ENCODE measurements around the gene SLC29A3.

Gene SLC29A3

DNA sequence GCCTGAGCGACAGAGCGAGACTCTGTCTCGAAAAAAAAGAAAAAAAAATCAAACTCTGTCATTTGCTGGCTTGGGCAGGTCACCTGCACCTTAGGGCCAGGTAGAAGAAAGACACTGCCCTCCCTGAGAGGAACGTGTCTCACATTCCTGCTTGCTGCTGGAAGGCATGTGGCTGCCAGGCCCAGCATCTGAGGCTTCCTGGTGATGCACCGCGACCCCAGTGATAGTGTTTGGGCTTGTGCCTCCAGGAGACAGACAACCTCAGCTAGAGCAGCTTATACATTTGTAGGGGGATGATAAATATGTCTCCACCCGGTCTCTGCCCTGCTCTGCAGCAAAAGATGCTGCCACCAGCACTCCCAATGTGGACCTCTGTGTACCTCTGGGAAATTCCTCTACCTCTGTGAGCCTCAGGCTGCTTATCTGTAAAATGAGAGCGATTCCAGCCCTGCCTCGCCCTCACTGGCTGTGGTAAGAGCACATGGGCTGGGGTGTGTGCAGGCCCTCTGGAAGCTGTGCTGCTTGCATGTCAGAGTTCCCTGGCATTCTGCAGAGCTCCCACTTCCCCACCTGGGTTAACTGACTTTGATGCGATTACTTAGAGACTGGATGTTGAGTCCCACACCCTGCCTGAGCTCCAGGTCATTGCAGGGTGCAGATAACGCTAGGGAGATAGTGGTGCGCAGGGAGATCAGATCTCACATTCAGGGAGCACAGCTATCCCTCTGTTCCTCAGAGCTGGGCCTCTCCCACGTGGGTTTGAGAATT is 19.9 kb downstream of the SLC29A3 start:
- H3K36me3 ChIP-seq (ENCODE audit: insufficient read depth, low read length): no peaks in the 10 kb centered on the region
- no peaks in the 10 kb centered on the region for H3K27me3 ChIP-seq (ENCODE audit: insufficient read depth, low read length)
- H3K27ac ChIP-seq (ENCODE audit: low read depth, low read length): no peak overlapping the region
- 92% methylated on average over 13 of the region's 13 CpGs for WGBS
- H3K9ac ChIP-seq (ENCODE audit: low read depth, low read length): no peak overlapping the region
- no peaks in the 10 kb centered on the region for H3K9me3 ChIP-seq (ENCODE audit: insufficient read depth, low read depth, low read length)
- no peak overlapping the region for H3K4me3 ChIP-seq (ENCODE audit: low read length)
- peaks cover 25% of the 10 kb centered on the region for H3K4me1 ChIP-seq (ENCODE audit: insufficient read depth, low read length)

DNA sequence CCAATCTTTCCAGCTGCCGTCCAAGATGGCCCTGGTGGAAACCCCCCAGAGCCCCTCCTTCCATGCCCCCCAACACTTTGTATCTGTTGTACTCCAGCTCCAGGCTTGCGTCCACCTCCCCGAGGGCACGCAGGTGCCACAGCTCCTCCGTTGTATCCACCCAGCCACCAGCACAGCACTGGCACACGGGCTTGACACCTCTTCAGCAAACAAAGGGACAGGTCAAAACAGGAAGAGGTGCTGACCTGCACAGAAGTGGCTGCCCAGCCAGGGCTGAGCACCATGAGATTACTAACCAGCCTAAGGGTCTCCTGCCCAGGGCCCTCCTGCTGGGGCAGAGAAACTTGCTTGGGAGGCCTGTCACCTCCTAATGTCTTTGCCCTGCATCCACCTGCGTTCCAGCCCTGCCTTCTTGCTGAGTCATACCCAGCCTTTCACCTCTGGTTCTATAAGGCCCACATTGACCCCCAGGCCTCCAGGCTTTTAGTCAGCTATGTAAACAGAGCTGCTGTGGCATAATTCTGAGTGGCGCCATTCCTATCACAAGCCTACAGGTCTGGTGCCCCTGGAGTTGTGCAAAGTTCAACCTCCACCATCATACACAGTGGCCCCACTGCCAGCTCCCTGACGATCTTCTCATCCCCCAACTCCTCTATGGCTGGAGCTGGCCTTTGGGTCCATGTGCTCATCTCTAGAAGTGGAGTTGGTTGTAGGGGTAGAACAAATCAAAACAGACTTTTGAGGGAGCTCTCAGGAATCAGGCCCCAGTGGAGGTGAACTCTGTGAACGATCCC is 20.9 kb downstream of the SLC29A3 start:
- Histone ChIP-seq H3K4me3 (ENCODE audit: low read length) (no peak overlapping the region), H3K27ac (ENCODE audit: low read depth, low read length) (no peak overlapping the region), H3K36me3 (ENCODE audit: insufficient read depth, low read length) (no peaks in the 10 kb centered on the region), H3K9ac (ENCODE audit: low read depth, low read length) (no peak overlapping the region), H3K27me3 (ENCODE audit: insufficient read depth, low read length) (no peaks in the 10 kb centered on the region), H3K4me1 (ENCODE audit: insufficient read depth, low read length) (peaks cover 34% of the 10 kb centered on the region), H3K9me3 (ENCODE audit: insufficient read depth, low read depth, low read length) (no peaks in the 10 kb centered on the region)
- WGBS: 92% methylated on average over 10 of the region's 10 CpGs

DNA sequence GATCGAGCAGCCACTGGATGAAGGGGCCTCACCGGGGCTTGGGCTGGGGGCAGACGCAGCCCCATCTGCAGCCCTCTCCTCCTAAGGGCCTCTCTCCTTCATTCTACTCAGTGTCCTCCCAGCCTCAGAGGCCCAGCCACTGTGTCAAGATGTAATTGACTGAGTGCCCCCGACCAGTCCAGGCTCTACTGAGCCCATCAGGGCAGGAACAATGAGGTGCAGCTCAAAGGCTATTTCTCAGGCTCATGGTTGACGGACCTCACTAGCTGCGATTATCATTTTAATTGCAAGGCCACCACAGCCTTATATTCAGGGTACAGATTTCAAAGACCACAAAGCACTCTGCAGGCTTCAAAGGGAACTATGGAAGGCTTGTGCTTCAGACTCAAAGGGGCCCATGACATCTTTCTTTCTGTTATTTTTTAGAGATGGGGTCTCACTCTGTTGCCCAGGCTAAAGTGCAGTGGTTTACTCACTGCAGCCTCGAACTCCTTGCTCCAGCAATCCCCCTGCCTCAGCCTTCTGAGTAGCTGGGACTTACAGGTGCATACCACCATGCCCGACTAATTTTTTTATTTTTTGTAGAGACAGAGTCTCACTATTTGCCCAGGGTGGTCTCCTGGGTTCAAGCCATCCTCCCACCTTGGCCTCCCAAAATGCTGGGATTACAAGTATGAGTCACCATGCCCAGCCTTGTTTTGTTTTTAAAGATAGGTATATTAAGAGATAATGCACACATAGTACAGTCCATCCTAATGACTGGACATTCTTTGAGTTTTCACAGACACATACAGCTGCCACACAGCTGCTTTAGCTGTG is 23.7 kb downstream of the SLC29A3 start:
- H3K4me3 ChIP-seq (ENCODE audit: low read length): no peak overlapping the region
- no peaks in the 10 kb centered on the region for H3K36me3 ChIP-seq (ENCODE audit: insufficient read depth, low read length)
- 87% methylated on average over 8 of the region's 8 CpGs for WGBS
- H3K27ac ChIP-seq (ENCODE audit: low read depth, low read length): peak overlapping the region; percentile 91; the same call in 1 of the 2 replicates
- no peaks in the 10 kb centered on the region for H3K27me3 ChIP-seq (ENCODE audit: insufficient read depth, low read length)
- peaks cover 24% of the 10 kb centered on the region for H3K4me1 ChIP-seq (ENCODE audit: insufficient read depth, low read length)
- H3K9ac ChIP-seq (ENCODE audit: low read depth, low read length): no peak overlapping the region
- H3K9me3 ChIP-seq (ENCODE audit: insufficient read depth, low read depth, low read length): no peaks in the 10 kb centered on the region

GRCh38 chr10:71343392-71343773 is 24.3 kb downstream of the SLC29A3 start:
- WGBS: 95% methylated on average over 5 of the region's 5 CpGs
- Histone ChIP-seq H3K27ac (ENCODE audit: low read depth, low read length) (peak overlapping the region; percentile 91), H3K9ac (ENCODE audit: low read depth, low read length) (no peak overlapping the region), H3K4me1 (ENCODE audit: insufficient read depth, low read length) (peaks cover 23% of the 10 kb centered on the region), H3K27me3 (ENCODE audit: insufficient read depth, low read length) (no peaks in the 10 kb centered on the region), H3K9me3 (ENCODE audit: insufficient read depth, low read depth, low read length) (no peaks in the 10 kb centered on the region), H3K4me3 (ENCODE audit: low read length) (no peak overlapping the region), H3K36me3 (ENCODE audit: insufficient read depth, low read length) (no peaks in the 10 kb centered on the region)

DNA sequence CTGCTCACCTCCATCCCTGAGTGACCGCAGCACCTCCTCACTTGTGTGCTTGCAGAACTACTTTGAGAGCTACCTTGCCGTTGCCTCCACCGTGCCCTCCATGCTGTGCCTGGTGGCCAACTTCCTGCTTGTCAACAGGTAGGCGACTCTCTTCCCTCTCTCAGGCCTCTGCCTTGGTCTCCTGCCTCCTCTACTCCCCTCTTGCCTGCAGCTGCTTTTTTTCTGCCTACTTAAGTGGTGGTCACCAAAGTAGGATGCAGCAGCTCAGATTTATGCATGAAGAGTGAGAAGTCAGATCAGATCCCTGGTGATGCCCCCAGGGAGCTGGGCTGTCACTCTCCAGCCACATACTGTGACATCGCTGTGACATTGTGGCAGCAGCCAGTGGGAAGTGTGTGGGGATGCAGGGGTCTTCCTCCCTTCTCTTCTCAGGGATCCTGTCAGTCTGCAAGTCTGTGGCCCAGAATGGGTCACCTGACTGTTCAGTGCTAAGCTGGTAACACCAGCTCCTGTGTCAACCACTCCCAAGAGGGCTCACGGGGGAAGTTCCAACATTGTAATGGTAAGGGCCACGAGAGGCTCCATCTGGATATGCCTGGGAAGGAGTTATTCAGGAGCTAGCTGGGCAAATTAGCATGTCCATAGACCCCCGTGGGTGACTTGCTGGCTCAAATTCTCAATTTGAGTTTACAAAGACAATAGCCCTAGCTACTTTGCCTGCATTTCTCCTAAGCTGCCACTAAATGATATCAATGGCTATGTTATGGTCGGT is 25.3 kb downstream of the SLC29A3 start:
- peak overlapping the region; percentile 91 for H3K27ac ChIP-seq (ENCODE audit: low read depth, low read length)
- no peaks in the 10 kb centered on the region for H3K9me3 ChIP-seq (ENCODE audit: insufficient read depth, low read depth, low read length)
- peaks cover 23% of the 10 kb centered on the region for H3K4me1 ChIP-seq (ENCODE audit: insufficient read depth, low read length)
- WGBS: 39% methylated on average over 9 of the region's 9 CpGs
- no peaks in the 10 kb centered on the region for H3K27me3 ChIP-seq (ENCODE audit: insufficient read depth, low read length)
- no peaks in the 10 kb centered on the region for H3K36me3 ChIP-seq (ENCODE audit: insufficient read depth, low read length)
- H3K9ac ChIP-seq (ENCODE audit: low read depth, low read length): peak overlapping the region; percentile 23
- no peak overlapping the region; the same call in 1 of the 2 replicates for H3K4me3 ChIP-seq (ENCODE audit: low read length)

- H3K27ac ChIP-seq (ENCODE audit: low read depth, low read length): peak overlapping the region; percentile 91
Measured at GRCh38 chr10:71344993-71345480, 26.0 kb downstream of the SLC29A3 start.

DNA sequence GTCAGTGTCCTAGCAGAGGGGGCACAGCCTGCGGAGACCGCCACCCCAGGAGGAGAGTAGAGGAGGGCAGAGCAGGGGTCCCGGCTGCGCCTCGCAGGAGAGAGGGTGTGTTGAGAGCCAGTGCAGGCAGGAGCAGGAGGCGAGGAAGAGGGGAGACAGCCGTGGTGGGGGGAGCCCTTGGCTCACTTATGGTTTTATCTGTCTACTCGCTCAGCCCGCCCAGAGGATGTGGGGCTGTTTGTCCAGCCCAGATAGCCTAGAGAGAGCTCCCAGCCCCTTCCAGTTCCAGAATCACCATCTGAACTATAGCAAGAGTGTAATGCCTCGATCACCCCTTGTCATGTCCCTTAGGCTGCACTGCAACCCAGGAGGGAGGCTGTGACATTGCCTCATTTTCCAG is 26.6 kb downstream of the SLC29A3 start:
- H3K27me3 ChIP-seq (ENCODE audit: insufficient read depth, low read length): no peaks in the 10 kb centered on the region
- peaks cover 23% of the 10 kb centered on the region for H3K4me1 ChIP-seq (ENCODE audit: insufficient read depth, low read length)
- no peaks in the 10 kb centered on the region for H3K9me3 ChIP-seq (ENCODE audit: insufficient read depth, low read depth, low read length)
- H3K36me3 ChIP-seq (ENCODE audit: insufficient read depth, low read length): no peaks in the 10 kb centered on the region
- no peak overlapping the region for H3K4me3 ChIP-seq (ENCODE audit: low read length)
- H3K9ac ChIP-seq (ENCODE audit: low read depth, low read length): no peak overlapping the region
- H3K27ac ChIP-seq (ENCODE audit: low read depth, low read length): peak overlapping the region; percentile 91; the same call in 1 of the 2 replicates
- 91% methylated on average over 10 of the region's 10 CpGs for WGBS

More at GRCh38 chr10:71344993-71345480, 26.0 kb downstream of the SLC29A3 start:
- no peaks in the 10 kb centered on the region for H3K9me3 ChIP-seq (ENCODE audit: insufficient read depth, low read depth, low read length)
- no peaks in the 10 kb centered on the region for H3K27me3 ChIP-seq (ENCODE audit: insufficient read depth, low read length)
- 65% methylated on average over 3 of the region's 3 CpGs for WGBS
- H3K9ac ChIP-seq (ENCODE audit: low read depth, low read length): peak overlapping the region; percentile 23; the same call in 1 of the 2 replicates
- no peak overlapping the region; the same call in 1 of the 2 replicates for H3K4me3 ChIP-seq (ENCODE audit: low read length)
- H3K36me3 ChIP-seq (ENCODE audit: insufficient read depth, low read length): no peaks in the 10 kb centered on the region
- peaks cover 23% of the 10 kb centered on the region for H3K4me1 ChIP-seq (ENCODE audit: insufficient read depth, low read length)

- Histone ChIP-seq H3K4me1 (ENCODE audit: insufficient read depth, low read length) (peaks cover 23% of the 10 kb centered on the region), H3K27ac (ENCODE audit: low read depth, low read length) (no peak overlapping the region), H3K27me3 (ENCODE audit: insufficient read depth, low read length) (no peaks in the 10 kb centered on the region), H3K36me3 (ENCODE audit: insufficient read depth, low read length) (no peaks in the 10 kb centered on the region), H3K9me3 (ENCODE audit: insufficient read depth, low read depth, low read length) (no peaks in the 10 kb centered on the region), H3K9ac (ENCODE audit: low read depth, low read length) (no peak overlapping the region), H3K4me3 (ENCODE audit: low read length) (no peak overlapping the region)
- WGBS: 83% methylated on average over 3 of the region's 3 CpGs
Measured at GRCh38 chr10:71346731-71347130, 27.7 kb downstream of the SLC29A3 start.

- H3K36me3 ChIP-seq (ENCODE audit: insufficient read depth, low read length): no peaks in the 10 kb centered on the region; the same call in 1 of the 2 replicates
- H3K4me1 ChIP-seq (ENCODE audit: insufficient read depth, low read length): peaks cover 23% of the 10 kb centered on the region
- no peaks in the 10 kb centered on the region for H3K27me3 ChIP-seq (ENCODE audit: insufficient read depth, low read length)
Measured at GRCh38 chr10:71347587-71348395, 28.7 kb downstream of the SLC29A3 start.

More at GRCh38 chr10:71347587-71348395, 28.7 kb downstream of the SLC29A3 start:
- no peak overlapping the region for H3K9ac ChIP-seq (ENCODE audit: low read depth, low read length)
- no peaks in the 10 kb centered on the region for H3K9me3 ChIP-seq (ENCODE audit: insufficient read depth, low read depth, low read length)
- no peak overlapping the region for H3K4me3 ChIP-seq (ENCODE audit: low read length)
- H3K27ac ChIP-seq (ENCODE audit: low read depth, low read length): no peak overlapping the region
- 89% methylated on average over 14 of the region's 14 CpGs for WGBS
